ENCODE results near the gene PALD1. TPM values are rescaled to one million over a fixed set of nuclear protein-coding genes. Genes with fewer than 3 reads are reported as not detected.

Gene PALD1
- total RNA-seq, 2 experiments from 2014 or later = 0.36 to 0.44 TPM

- no peaks in the 10 kb centered on the region for H3K36me3 Mint-ChIP-seq (ENCODE audit: low read depth)
- no peak overlapping the region for H3K27ac ChIP-seq (ENCODE audit: low read depth in 1 of 2, low read length in 2 of 2)
- TF ChIP-seq CTCF (IDR thresholded peaks at IDR 0.05) = no peak
- no peak for ATAC-seq (ENCODE audit: poor library complexity)
- no peaks in the 10 kb centered on the region for H3K9me3 Mint-ChIP-seq
- no peak overlapping the region for H3K4me3 ChIP-seq (ENCODE audit: low read length)
- H3K4me3 Mint-ChIP-seq = no peak overlapping the region
- no peaks in the 10 kb centered on the region for H3K27me3 ChIP-seq (ENCODE audit: control insufficient read depth in 1 of 2, insufficient read depth in 2 of 2, low read length in 2 of 2)
- H3K9me3 ChIP-seq (ENCODE audit: control insufficient read depth in 1 of 2, insufficient read depth in 1 of 2, low read length in 2 of 2) = no peaks in the 10 kb centered on the region
- no peak for DNase-seq
- intact Hi-C loops (cut with DNase I, micrococcal nuclease) = no loop called here
- H3K36me3 ChIP-seq (ENCODE audit: insufficient read depth, low read length) = no peaks in the 10 kb centered on the region
- CTCF ChIA-PET = no interaction called here
- no peak overlapping the region for H3K27ac Mint-ChIP-seq
- H3K27me3 Mint-ChIP-seq = no peaks in the 10 kb centered on the region
- no peaks in the 10 kb centered on the region for H3K4me1 ChIP-seq (ENCODE audit: insufficient read depth, low read length)
- H3K4me1 Mint-ChIP-seq (ENCODE audit: low read depth) = no peaks in the 10 kb centered on the region
- POLR2A ChIA-PET = no interaction called here
Observed at GRCh38 chr10:70528314-70528713, 49.7 kb downstream of the PALD1 start.

- DNase-seq (peak in 1 of 14 experiments; percentile 10), ATAC-seq (ENCODE audit: poor library complexity) (no peak)
- H3K4me1 Mint-ChIP-seq (ENCODE audit: low read depth) = no peaks in the 10 kb centered on the region
- H3K9me3 ChIP-seq (ENCODE audit: control insufficient read depth in 1 of 2, insufficient read depth in 1 of 2, low read length in 2 of 2) = no peaks in the 10 kb centered on the region
- ChIA-PET CTCF (no interaction called here), POLR2A (no interaction called here)
- intact Hi-C loops (cut with DNase I, micrococcal nuclease) = no loop called here
- no peak overlapping the region for H3K4me3 Mint-ChIP-seq
- no peaks in the 10 kb centered on the region for H3K9me3 Mint-ChIP-seq
- TF ChIP-seq CTCF (IDR thresholded peaks at IDR 0.05) = no peak
- H3K4me1 ChIP-seq (ENCODE audit: insufficient read depth, low read length) = no peaks in the 10 kb centered on the region
- no peak overlapping the region for H3K27ac Mint-ChIP-seq
- no peaks in the 10 kb centered on the region for H3K27me3 Mint-ChIP-seq
- no peaks in the 10 kb centered on the region for H3K36me3 ChIP-seq (ENCODE audit: insufficient read depth, low read length)
- no peaks in the 10 kb centered on the region for H3K36me3 Mint-ChIP-seq (ENCODE audit: low read depth)
- H3K4me3 ChIP-seq (ENCODE audit: low read length) = no peak overlapping the region
- no peak overlapping the region for H3K27ac ChIP-seq (ENCODE audit: low read depth in 1 of 2, low read length in 2 of 2)
- H3K27me3 ChIP-seq (ENCODE audit: control insufficient read depth in 1 of 2, insufficient read depth in 2 of 2, low read length in 2 of 2) = no peaks in the 10 kb centered on the region
Observed at GRCh38 chr10:70528741-70529362, 50.3 kb downstream of the PALD1 start.

GRCh38 chr10:70529848-70530247, 51.3 kb downstream of the PALD1 start:
- DNase-seq (no peak), ATAC-seq (ENCODE audit: poor library complexity) (no peak)
- no peaks in the 10 kb centered on the region for H3K9me3 ChIP-seq (ENCODE audit: control insufficient read depth in 1 of 2, insufficient read depth in 1 of 2, low read length in 2 of 2)
- no peak overlapping the region for H3K27ac ChIP-seq (ENCODE audit: low read depth in 1 of 2, low read length in 2 of 2)
- no peaks in the 10 kb centered on the region for H3K4me1 Mint-ChIP-seq (ENCODE audit: low read depth)
- no peak overlapping the region for H3K27ac Mint-ChIP-seq
- H3K27me3 ChIP-seq (ENCODE audit: control insufficient read depth in 1 of 2, insufficient read depth in 2 of 2, low read length in 2 of 2) = no peaks in the 10 kb centered on the region
- no peak overlapping the region for H3K4me3 Mint-ChIP-seq
- POLR2A ChIA-PET = no interaction called here
- H3K27me3 Mint-ChIP-seq = no peaks in the 10 kb centered on the region
- no peak overlapping the region for H3K4me3 ChIP-seq (ENCODE audit: low read length)
- no peaks in the 10 kb centered on the region for H3K36me3 ChIP-seq (ENCODE audit: insufficient read depth, low read length)
- H3K4me1 ChIP-seq (ENCODE audit: insufficient read depth, low read length) = no peaks in the 10 kb centered on the region
- intact Hi-C loops (cut with DNase I, micrococcal nuclease) = no loop called here
- TF ChIP-seq CTCF (IDR thresholded peaks at IDR 0.05) = no peak
- CTCF ChIA-PET = no interaction called here
- H3K9me3 Mint-ChIP-seq = no peaks in the 10 kb centered on the region
- no peaks in the 10 kb centered on the region for H3K36me3 Mint-ChIP-seq (ENCODE audit: low read depth)

Measured in CD4-positive, alpha-beta T cell (primary cell).